HG03442 (cell line): Measurements from ENCODE around the gene HSD11B1.

Source experiments
- ATAC-seq: cut with Tn5 transposase; IDR thresholded peaks from one replicate; pipeline ENCODE4 v1.9.1; 2021; ENCODE audit warnings: mild to moderate bottlenecking, moderate library complexity; ENCODE audit not compliant: unreplicated experiment

Gene HSD11B1

GRCh38 chr1:209723756-209724693, 19.4 kb downstream of the HSD11B1 start:
- ATAC-seq = peak; percentile 79

GRCh38 chr1:209727286-209727685, 22.6 kb downstream of the HSD11B1 start:
- ATAC-seq = no peak

- ATAC-seq = no peak
Observed at GRCh38 chr1:209727785-209728184, 23.1 kb downstream of the HSD11B1 start.

GRCh38 chr1:209728466-209728865, 23.8 kb downstream of the HSD11B1 start:
- no peak for ATAC-seq

- no peak for ATAC-seq
Observed at GRCh38 chr1:209729436-209729835, 24.8 kb downstream of the HSD11B1 start.

GRCh38 chr1:209732725-209733124, 28.1 kb downstream of the HSD11B1 start:
- ATAC-seq = no peak

- no peak for ATAC-seq
Observed at GRCh38 chr1:209733409-209734192, 29.0 kb downstream of the HSD11B1 start.

GRCh38 chr1:209736490-209737117, 32.0 kb downstream of the HSD11B1 start:
- no peak for ATAC-seq

GRCh38 chr1:209737118-209737505, 32.5 kb downstream of the HSD11B1 start:
- no peak for ATAC-seq

GRCh38 chr1:209738270-209738669, 33.6 kb downstream of the HSD11B1 start:
- ATAC-seq = no peak

- no peak for ATAC-seq
Observed at GRCh38 chr1:209741193-209741592, 36.5 kb downstream of the HSD11B1 start.

- no peak for ATAC-seq
Observed at GRCh38 chr1:209741889-209742288, 37.2 kb downstream of the HSD11B1 start.

GRCh38 chr1:209742409-209743144, 37.9 kb downstream of the HSD11B1 start:
- ATAC-seq = no peak

- ATAC-seq = no peak
Observed at GRCh38 chr1:209743145-209743482, 38.5 kb downstream of the HSD11B1 start.

- no peak for ATAC-seq
Observed at GRCh38 chr1:209746451-209747165, 42.0 kb downstream of the HSD11B1 start.

GRCh38 chr1:209747580-209748262, 43.1 kb downstream of the HSD11B1 start:
- ATAC-seq = peak; percentile 75

GRCh38 chr1:209748620-209749019, 44.0 kb downstream of the HSD11B1 start:
- no peak for ATAC-seq

- no peak for ATAC-seq
Observed at GRCh38 chr1:209749205-209749604, 44.6 kb downstream of the HSD11B1 start.

GRCh38 chr1:209749670-209750323, 45.2 kb downstream of the HSD11B1 start:
- no peak for ATAC-seq
